SK-N-MC (cell line): ENCODE results near the gene EDEM1.

Experiments used
- EZH2 ChIP-seq: fragments of 200-600 bp; sonication (generic); IDR thresholded peaks from one replicate; pipeline ENCODE4 v1.6.1; 2017; ENCODE audit warnings: antibody characterized with exemption
- POLR2AphosphoS5 ChIP-seq: IDR thresholded peaks from 2 replicates; pipeline ENCODE4 v1.6.1; 2012; ENCODE audit warnings: mild to moderate bottlenecking, low read depth, low read length, borderline replicate concordance

DNA sequence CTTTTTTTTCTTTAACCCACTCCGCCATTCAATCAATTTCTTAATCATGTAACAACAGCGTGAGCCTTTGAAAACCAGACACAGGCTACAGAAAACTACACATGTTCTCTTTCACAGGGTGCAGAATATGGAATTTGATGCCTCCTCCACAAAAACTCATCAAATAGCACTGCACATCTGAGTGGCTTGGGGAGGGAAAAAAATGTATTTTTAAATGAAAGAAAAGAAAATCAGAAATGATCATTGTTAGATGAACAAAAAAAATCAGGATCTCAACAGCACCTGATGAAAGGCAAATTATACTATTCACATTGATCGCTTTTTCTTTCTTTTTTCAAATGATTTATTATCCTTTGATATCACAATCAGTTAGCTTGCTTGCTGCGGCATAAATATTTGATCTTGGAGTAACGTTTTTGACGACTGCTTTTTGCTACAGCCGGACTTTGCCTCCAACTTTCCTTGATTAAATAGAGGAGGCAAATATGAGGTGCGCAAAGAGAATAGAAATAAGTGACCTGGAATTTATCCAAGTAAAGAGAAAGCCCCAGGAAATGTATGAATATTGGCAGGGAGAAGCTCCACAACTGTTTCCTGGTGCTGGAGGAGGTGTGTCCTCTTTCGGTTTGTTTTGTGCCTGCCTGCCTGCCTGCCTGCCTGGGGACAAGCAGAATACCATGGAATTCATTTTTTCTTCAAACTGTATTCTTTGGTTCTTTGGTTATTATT lies 63.1 kb downstream of the EDEM1 start:
- no peak for TF ChIP-seq EZH2
- no peak for TF ChIP-seq POLR2AphosphoS5
